Stimulated activated CD8-positive, alpha-beta memory T cell treated with anti-CD3 and anti-CD28 coated beads, Interleukin-7, amount 100 ng/mL, for 4 hours (primary cell): ENCODE measurements around the gene NKX6-1.

Experiments used
- DNase-seq, 2 donors: peaks; one replicate each; pipeline ENCODE4 v3.0.0-alpha.2; 2020; ENCODE audit warnings: low read depth in 2 of 2

Gene NKX6-1

DNA sequence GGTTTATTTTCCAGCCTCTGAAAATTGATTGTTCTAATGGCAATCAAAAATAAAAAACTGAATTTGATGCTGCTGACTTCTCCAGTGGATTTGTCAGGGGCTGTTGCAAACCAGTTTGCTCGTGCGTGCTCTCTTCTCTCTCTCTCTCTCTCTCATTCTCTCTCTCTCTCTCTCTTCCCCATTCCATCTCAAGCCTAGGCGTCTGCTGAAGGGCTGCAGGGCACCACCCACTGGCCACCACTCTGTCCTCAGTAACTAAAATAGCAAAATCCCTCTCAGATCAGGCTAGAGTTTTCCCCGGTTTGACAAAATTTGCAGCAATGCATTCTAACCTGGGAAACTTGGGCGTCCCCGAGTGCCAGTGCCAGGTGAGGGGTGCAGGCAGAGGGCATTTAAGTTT lies 19.4 kb downstream of the NKX6-1 start:
- no peak for DNase-seq

- DNase-seq, result no peak
These were observed 21.4 kb downstream of the NKX6-1 start for GRCh38 chr4:84477738-84478137.

DNA sequence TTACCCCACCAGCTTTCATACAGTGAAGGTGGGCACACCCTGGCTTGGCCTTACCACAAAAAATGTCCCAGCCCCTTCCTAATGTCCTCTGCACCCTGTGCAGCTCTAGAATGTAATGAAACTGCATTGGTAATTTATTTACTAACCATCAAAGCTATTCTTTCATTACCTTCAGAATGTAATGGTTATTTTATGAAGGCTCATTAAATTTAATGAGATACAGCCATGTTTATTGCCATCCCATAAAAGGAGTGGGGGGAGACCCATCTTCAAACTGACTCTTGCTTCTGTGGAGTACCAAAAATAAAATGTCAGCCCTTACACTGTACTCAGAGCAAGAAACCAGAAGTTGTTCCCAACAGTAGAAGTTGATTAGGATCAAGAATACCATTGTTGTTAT lies 25.0 kb downstream of the NKX6-1 start:
- no peak for DNase-seq

DNA sequence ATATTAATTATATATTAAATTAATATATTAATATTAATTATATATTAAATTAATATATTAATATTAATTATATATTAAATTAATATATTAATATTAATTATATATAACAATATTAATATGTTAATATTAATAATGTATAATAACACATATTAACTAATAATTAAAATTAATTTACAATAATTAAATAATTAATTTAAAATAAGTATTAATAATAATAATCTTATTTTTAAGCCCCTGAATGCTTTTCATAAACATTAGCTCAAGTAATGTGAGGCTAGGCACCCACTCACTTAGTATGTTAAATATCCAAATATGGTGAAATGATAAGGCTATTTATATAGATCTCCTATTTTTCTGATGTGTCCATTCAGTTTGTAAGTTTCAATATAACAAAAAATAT lies 26.9 kb downstream of the NKX6-1 start:
- DNase-seq, result no peak

DNA sequence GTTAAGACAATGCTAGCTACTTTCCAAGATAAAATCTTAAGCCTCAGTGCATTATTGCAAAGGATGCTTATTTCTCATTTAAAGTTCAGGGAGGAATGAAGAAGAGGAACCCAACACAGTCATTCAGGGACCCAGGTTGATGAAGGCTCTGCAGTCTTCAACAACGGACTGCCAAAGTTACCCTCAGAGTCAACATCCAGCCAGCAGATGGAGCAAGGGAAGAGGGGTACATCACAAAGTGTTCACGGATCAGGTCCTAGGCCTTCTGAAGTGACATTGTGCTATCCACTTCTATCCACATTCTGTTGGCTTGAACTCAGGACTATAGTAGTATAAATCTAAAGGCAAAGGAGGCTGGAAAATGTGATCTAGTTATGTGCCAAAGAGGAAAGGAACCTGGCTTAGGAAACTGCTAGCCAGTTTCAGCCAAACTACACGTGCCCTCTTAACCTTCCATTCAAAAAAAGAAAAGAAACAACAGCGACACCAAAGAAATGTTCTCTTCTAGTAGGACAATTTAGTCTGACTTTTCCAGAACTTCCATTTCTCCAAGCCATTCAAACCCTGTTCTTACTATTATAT lies 28.8 kb downstream of the NKX6-1 start:
- DNase-seq, result no peak

- DNase-seq, result no peak
These were observed 31.5 kb downstream of the NKX6-1 start for GRCh38 chr4:84467601-84468000.

DNA sequence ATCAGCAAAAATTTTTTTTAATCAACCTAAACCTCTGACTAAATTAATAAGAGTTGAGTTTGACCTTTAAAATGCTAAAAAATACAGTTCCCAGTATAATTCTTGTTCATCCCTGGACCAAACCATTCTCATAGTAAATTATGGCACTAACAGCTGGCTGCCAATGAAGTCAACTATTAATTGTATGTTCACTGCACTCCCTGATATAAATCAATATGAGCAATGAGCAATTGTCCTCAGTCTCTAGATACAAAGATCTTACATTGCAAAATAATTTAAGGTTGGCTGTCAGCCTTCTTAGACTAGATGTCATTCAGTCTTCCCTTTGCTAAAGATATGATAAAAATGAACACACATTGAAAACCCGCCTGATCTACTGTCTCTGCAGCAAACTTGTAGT lies 39.3 kb downstream of the NKX6-1 start:
- no peak for DNase-seq

DNA sequence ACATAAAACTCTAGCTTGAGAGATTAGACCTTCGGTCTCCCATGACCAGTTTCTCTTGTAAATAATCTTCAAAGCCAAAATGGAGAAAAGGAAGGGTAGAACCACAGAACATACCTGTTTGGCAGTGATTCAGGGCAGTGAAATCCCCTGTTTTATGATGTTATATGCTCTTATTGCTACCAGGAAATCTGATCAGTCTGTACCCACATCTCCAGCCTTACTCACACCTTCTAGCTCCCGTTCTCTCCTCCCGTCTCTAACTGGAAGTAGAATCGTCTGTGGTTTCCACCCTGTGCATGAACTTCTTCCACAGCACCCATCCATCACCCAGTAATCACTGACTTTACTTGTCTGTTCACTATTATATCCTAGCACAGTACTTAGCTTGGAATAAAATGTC lies 42.9 kb downstream of the NKX6-1 start:
- DNase-seq, result no peak

DNA sequence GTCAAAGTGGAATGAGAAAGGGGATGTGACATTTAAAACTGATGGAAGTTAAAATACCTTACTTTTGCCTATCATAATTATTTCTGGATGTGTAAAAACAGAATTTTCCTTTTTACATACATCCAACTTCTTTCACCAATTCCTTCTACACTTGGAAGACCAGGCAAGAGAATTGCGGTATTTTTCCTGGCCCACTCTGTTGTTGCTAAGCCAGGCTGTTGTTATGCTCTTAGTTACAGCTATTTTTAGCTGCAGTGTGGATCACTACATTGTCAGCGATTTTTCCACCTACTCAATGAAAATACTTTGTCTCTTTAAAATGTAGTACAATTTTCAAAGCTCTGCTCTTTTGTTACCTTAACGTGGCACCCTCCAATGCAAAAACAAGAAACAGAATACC lies 43.4 kb downstream of the NKX6-1 start:
- DNase-seq, result no peak

DNA sequence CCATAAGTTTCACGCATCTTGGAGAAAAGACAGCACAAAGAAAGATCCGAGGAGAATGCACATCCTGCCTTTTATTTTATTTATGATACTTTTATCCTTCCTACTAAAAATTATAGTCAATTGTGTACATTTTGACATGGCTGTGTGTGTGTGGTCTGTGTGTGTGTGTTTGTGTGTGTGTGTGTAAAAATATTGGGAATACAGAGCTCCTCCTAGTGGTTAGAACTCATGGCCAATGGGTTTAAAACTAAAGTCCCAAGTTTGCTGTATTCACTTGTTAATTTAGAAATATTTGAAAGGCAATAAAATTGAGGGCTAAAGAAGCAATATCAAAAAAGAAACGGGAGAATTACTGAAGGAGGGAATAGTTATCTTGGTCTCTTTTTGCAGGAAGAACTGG lies 47.5 kb downstream of the NKX6-1 start:
- DNase-seq, result no peak

DNA sequence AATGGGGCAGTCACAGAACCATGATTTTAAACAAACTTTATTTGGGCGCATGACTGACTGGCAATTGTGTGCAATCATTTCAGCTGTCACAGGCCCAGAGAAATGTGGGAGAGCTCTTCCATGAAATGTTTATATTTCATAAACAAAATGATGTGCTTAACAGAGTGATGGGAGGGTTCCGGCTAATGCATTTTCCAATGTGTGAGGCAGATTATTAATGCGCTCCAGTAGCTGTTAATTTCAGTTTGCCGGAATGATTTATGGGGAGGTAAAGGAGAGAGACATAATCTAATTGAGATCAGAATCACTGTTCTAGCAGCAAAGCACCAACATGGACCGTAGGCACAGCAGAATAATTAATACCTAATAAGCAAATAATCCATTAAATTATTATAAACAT lies 55.6 kb downstream of the NKX6-1 start:
- DNase-seq, result no peak

- DNase-seq, result no peak
These were observed 56.3 kb downstream of the NKX6-1 start for GRCh38 chr4:84442778-84443177.
